ENCODE results near the gene APOA4.

DNA sequence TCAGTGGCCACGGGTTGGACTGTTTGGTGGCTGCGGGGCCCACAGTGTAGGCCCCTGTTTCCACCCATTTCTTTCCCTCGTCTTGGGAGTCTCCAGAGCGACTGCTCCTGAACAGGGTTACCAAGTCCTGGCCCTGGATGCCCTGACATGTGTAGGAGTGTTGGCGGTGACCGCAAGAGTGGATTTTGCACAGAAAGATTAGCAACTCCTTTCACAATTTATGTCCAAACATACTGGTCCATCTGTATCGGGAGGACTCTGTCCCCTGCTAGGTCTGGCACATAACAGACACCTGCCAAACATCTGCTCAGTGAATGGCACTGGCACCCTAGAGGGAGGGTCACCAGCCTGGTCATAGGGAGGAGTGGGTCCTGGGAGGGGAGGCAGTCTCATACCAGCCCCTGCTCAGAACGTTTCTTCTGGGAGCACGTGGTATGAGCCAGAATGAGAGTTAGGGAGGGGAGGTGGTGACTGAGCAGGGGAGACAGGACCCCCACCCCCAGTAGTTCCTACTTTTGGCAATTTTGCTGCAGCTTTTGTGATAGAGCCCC, 17.7 kb upstream of the APOA4 start:
- TF ChIP-seq, protein P1, sequence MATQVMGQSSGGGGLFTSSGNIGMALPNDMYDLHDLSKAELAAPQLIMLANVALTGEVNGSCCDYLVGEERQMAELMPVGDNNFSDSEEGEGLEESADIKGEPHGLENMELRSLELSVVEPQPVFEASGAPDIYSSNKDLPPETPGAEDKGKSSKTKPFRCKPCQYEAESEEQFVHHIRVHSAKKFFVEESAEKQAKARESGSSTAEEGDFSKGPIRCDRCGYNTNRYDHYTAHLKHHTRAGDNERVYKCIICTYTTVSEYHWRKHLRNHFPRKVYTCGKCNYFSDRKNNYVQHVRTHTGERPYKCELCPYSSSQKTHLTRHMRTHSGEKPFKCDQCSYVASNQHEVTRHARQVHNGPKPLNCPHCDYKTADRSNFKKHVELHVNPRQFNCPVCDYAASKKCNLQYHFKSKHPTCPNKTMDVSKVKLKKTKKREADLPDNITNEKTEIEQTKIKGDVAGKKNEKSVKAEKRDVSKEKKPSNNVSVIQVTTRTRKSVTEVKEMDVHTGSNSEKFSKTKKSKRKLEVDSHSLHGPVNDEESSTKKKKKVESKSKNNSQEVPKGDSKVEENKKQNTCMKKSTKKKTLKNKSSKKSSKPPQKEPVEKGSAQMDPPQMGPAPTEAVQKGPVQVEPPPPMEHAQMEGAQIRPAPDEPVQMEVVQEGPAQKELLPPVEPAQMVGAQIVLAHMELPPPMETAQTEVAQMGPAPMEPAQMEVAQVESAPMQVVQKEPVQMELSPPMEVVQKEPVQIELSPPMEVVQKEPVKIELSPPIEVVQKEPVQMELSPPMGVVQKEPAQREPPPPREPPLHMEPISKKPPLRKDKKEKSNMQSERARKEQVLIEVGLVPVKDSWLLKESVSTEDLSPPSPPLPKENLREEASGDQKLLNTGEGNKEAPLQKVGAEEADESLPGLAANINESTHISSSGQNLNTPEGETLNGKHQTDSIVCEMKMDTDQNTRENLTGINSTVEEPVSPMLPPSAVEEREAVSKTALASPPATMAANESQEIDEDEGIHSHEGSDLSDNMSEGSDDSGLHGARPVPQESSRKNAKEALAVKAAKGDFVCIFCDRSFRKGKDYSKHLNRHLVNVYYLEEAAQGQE (IDR thresholded peaks at IDR 0.05): peak; percentile 31
- no peak for TF ChIP-seq FOXA1 (IDR thresholded peaks at IDR 0.05)
- TF ChIP-seq, protein P2, sequence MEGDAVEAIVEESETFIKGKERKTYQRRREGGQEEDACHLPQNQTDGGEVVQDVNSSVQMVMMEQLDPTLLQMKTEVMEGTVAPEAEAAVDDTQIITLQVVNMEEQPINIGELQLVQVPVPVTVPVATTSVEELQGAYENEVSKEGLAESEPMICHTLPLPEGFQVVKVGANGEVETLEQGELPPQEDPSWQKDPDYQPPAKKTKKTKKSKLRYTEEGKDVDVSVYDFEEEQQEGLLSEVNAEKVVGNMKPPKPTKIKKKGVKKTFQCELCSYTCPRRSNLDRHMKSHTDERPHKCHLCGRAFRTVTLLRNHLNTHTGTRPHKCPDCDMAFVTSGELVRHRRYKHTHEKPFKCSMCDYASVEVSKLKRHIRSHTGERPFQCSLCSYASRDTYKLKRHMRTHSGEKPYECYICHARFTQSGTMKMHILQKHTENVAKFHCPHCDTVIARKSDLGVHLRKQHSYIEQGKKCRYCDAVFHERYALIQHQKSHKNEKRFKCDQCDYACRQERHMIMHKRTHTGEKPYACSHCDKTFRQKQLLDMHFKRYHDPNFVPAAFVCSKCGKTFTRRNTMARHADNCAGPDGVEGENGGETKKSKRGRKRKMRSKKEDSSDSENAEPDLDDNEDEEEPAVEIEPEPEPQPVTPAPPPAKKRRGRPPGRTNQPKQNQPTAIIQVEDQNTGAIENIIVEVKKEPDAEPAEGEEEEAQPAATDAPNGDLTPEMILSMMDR (IDR thresholded peaks at IDR 0.05; ENCODE audit: low read depth, low read length, missing input control): no peak
- TF ChIP-seq EGR1 (IDR thresholded peaks at IDR 0.05; ENCODE audit: low read depth in 2 of 2): peak in 1 of 2 donors; percentile 42
- TF ChIP-seq NR2F2 (IDR thresholded peaks at IDR 0.05): no peak
- no peak for TF ChIP-seq YY1 (IDR thresholded peaks at IDR 0.05)
- TF ChIP-seq, protein P3, sequence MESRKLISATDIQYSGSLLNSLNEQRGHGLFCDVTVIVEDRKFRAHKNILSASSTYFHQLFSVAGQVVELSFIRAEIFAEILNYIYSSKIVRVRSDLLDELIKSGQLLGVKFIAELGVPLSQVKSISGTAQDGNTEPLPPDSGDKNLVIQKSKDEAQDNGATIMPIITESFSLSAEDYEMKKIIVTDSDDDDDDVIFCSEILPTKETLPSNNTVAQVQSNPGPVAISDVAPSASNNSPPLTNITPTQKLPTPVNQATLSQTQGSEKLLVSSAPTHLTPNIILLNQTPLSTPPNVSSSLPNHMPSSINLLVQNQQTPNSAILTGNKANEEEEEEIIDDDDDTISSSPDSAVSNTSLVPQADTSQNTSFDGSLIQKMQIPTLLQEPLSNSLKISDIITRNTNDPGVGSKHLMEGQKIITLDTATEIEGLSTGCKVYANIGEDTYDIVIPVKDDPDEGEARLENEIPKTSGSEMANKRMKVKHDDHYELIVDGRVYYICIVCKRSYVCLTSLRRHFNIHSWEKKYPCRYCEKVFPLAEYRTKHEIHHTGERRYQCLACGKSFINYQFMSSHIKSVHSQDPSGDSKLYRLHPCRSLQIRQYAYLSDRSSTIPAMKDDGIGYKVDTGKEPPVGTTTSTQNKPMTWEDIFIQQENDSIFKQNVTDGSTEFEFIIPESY (IDR thresholded peaks at IDR 0.05): peak; percentile 62
- peak; percentile 92 to 96 for TF ChIP-seq HNF4A (conservative IDR thresholded peaks at IDR 0.05)
- peak; percentile 84 to 97 for TF ChIP-seq RXRA (IDR thresholded peaks at IDR 0.05)
- peak in 1 of 2 donors; percentile 43 for TF ChIP-seq RAD21 (IDR thresholded peaks at IDR 0.05)
- no peak for TF ChIP-seq TAF1 (conservative IDR thresholded peaks at IDR 0.05)
